Sciatic nerve (tissue), 2 donors: Measurements from ENCODE around the gene APOL2. TPM values are rescaled to one million over a fixed set of nuclear protein-coding genes. Genes with fewer than 3 reads are reported as not detected.
"Not testable (repeated sequence)": the region's sequence is repeated elsewhere in the genome, so short reads cannot be mapped to it uniquely, and the experiment has no call there.

Experiments used
- ATAC-seq: fragments of 200-7000 bp; cut with Tn5 transposase; one replicate; pipeline ENCODE4 v1.9.1; 2020; ENCODE audit warnings: mild to moderate bottlenecking, moderate library complexity
- DNase-seq: peaks from one replicate; pipeline ENCODE4 v3.0.0-alpha.2; 2020; ENCODE audit warnings: low spot score
- intact Hi-C: fragments of 100-400 bp; cut with DNase I; formaldehyde crosslinking; loops from one replicate; pipeline ENCODE4 v1.14.2; 2022
- total RNA-seq: library from RNA; stranded (reverse); fragmentation: NEBNext Ultra II Directional; extraction: Animal tissue kit (Norgen Biotek cat#: 25700); gene quantifications from one replicate; pipeline ENCODE4 v1.2.1, GENCODE V29; 2021
- donor health status: DM: no; HTN: no; CAD: no.
- donor health status: DM: no; HTN: no; CAD: no.

The APOL2 gene
- total RNA-seq, 1 donor from 2014 or later = 65.8 TPM

DNA sequence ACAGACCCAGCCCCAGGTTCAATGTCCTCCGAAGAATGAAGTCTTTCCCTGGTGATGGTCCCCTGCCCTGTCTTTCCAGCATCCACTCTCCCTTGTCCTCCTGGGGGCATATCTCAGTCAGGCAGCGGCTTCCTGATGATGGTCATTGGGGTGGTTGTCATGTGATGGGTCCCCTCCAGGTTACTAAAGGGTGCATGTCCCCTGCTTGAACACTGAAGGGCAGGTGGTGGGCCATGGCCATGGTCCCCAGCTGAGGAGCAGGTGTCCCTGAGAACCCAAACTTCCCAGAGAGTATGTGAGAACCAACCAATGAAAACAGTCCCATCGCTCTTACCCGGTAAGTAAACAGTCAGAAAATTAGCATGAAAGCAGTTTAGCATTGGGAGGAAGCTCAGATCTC, 27.7 kb upstream of the APOL2 start:
- no peak for DNase-seq
- intact Hi-C loops = no loop called here
- ATAC-seq = no peak

DNA sequence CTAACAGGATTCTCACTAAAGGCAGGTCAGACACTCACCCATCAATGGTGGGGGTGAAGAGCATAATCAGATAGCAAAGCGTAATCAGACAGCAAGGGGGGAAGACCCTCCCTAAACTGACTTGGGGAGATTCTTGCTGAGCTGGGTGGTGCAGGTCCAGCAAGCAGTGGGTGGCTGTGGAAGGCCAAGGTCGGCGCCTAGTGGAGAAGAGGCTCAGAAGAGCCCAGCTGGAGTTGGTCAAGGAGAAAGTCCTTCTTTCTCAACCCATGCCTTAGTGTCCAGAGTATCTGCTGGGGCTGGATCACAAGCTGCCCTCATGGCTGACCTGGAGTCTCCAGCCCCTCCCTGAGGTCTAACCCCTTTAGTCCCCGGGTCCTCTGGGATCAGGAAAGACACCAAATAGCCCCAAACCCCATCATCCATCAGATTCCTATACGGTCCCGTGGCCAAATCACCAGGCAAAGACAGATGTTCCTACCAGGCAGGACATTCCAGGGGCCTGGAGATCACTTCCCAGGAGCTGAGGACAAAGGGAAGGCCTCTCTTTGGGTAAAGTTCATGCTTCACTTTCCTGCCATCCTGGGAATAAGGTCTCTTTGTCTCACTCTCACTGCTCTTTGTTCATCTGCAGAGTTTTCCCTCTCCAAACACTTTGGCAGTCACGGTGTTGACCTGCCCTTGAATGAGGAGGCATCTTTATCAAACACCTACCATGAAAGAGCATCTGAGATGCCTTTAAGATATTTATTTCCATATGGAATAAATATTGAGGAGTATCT, 24.7 kb upstream of the APOL2 start:
- peak; percentile 29 for ATAC-seq
- DNase-seq, intact Hi-C loops: not testable (repeated sequence)

DNA sequence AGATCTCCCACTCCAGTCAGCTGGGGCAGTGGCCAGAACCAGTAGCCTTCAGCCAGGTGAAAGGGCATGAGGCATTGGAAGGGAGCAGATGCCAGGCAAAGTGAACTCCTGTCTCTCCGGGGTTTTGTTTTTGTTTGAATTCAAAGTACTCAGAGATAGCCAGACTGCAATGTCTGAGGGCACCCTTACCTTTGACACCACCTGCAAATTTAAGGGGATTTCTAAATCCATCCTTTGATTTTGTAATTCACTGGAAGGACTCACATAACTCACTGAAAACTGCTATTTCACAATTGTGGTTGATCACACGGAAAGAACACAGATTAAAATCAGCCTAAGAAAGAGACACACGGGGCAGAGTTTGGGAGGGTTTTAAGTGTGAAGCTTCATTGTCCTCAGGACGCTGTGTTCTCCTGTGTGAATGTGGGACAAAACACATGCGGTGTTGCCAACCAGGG, 23.9 kb upstream of the APOL2 start:
- ATAC-seq = peak; percentile 72
- DNase-seq, intact Hi-C loops: not testable (repeated sequence)

DNA sequence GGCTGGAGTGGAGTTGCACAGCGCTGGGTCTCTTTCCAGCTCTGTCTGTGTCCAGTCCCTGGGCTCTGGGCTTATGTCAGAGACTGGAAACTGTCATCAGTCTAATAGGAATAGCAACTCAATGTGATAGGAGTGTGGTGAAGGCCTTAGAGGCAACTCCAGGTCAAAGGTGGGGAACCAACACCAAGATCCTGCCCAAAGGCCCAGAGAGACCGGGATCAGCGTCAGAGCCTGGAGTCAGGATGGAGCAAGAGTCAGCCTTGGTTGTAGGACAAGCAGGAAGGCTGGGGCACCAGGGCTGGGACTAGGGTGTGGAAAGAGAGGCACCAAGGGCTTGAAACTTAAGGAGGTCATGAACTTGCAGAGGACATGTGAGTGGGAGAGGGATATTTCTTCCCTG, 23.0 kb upstream of the APOL2 start:
- DNase-seq, ATAC-seq, intact Hi-C loops: not testable (repeated sequence)

DNA sequence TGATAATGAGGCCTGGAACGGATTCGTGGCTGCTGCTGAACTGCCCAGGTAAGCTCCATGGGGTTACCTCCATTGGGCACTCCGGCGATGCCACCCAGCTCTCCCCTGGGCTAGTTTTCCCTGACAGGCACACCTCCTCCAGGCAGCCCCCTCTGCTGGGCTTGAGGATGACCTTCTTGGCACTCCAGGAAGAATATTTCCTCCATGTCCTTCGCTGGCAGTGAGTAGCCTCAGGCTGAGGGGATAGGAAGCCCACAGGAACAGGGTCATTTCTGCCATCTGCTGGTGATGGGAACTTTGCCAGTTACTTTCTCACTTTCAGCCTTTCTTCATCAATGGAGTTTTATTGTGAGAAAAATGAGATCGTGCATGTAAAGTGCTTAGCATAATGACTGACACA, 22.3 kb upstream of the APOL2 start:
- ATAC-seq, intact Hi-C loops, DNase-seq: not testable (repeated sequence)

DNA sequence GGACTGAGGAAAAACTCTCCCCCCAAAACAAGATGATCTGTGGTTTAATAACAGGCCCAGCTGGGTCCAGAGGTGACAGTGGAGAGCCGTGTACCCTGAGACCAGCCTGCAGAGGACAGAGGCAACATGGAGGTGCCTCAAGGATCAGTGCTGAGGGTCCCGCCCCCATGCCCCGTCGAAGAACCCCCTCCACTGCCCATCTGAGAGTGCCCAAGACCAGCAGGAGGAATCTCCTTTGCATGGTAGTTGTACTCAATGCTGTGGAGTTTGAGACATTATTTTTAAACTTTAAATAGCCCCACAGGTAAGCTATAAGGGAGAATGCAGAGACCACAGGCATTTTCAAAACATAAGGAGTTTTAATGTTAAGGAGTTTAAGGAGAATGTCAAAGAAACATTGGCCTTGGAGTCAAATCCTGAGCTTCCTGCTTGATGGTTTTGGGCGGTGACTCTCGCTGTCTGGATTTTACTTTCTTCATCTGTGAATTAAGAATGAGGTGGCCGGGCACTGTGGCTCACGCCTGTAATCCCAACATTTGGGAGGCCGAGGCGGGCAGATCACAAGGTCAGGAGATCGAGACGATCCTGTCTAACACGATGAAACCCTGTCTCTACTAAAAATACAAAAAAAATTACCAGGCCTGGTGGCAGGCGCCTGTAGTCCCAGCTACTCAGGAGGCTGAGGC, 20.4 kb upstream of the APOL2 start:
- DNase-seq = no peak
- ATAC-seq = no peak
- intact Hi-C loops = no loop called here

DNA sequence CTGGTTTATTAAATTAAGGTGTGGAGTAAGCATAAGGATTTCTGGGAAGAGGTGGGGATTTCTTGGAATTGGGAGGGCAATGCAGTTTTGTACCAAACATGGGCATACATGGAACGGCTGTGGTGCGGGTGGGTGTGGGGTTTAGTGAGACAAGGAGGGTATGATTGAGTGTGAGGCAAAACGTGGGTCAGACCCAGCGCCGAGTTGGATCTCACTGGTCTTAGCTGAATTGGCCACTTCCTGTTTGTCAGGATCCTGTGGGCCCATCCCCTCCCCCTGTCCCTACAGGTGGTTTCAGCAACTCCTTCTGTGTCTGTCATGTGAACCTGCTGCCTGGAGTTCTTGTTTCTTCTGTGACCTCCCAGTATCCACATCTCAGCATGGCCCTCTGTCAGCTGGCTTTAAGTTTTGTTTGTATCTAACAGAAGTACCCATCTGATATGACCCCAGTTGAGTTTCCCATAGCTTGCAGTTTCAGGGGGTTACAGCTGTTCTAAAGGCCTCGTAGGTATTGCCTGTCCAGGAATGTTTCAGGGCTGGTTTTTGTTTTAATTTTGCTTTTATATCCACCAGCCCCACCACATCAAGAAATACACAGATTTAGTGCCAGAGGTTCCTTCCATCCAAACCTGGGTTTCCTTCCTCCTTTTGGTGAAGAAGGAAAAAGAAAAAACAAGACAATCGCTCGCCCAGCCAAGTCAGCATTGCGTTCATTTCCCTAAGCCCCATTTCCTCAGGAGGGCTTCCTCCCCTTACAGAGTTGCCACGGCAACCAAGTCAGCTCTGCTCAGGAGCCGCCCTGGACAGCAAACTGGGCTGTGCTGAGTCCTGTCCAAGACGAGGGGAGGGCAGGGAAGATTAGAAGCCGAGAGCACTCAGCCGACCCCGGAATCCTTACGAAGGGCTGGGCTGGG, 19.6 kb upstream of the APOL2 start:
- DNase-seq (no peak), ATAC-seq (peak; percentile 62)
- intact Hi-C loops = no loop called here

DNA sequence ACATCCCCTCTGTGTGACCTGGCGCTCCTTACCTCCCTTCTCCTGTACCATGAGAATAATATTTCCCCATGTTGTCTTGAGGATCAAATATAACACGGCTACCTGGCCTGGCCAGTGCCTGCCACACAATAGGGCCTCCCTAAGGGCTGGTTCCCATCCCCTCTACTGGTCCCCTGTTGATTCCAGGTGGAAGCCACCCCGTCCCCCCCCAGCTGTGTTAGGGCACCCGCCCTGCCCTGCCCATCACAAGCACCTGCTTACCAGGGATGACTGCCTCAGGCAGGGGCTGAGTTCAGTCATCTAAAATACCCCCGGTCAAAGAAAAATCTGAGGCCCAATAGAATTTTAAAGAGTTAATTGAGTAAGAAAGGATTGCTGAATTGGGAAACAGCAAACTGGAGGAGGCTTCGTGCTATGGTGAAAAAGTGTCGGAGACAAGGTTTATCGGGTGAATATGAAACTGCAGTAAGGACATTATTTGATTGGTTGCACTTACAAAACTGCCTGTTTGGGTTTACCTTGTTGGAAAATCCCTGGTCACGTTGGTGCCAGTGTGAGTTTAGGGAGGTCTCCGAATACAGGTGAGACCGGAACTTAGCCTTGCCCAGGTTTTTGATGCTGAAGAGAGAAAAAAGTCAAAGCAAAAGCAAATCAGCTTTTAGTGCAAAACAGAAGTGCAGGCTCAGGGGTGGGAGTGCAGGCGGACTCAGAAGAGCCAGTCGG, 18.8 kb upstream of the APOL2 start:
- intact Hi-C loops = no loop called here
- DNase-seq (no peak), ATAC-seq (no peak)

DNA sequence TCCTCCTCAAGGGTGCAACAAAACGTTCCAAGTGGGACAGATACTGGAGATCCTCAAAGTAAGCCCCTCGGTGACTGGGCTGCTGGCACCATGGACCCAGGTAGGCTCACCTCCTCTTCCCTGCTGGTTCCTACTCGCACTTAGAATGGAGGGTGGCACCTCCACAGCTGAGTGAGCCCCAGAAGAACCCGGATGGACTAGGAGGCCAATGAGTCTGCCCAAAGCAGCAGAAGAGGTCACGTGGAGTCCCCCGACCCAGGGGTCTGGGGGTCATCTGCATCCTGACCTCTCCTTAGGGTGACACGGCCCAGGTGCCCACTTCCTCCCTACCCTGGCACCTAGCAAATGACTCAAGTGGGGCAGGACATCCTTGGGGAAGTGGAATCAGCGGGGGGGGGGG, 18.0 kb upstream of the APOL2 start:
- DNase-seq (no peak), ATAC-seq (no peak)
- intact Hi-C loops = no loop called here

DNA sequence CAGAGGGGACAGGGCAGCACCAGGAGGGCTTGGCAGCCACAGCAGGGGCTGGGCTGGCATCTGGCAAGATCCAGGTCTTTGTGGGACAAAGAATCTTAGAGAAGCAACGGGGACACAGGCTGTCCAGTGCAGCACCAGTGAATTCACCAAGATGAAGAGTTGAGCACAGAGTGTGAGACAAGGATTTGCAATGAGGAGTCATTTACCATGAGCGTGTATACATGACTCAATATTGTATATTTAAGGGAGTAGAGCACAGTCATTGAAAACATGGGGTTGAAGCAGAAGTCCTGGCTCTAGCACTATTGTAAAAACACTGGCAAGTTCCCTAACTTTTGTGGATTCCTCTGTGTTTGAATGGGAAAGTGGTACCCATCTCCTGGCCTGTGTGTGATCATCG, 17.2 kb upstream of the APOL2 start:
- intact Hi-C loops = no loop called here
- ATAC-seq (no peak), DNase-seq (no peak)

DNA sequence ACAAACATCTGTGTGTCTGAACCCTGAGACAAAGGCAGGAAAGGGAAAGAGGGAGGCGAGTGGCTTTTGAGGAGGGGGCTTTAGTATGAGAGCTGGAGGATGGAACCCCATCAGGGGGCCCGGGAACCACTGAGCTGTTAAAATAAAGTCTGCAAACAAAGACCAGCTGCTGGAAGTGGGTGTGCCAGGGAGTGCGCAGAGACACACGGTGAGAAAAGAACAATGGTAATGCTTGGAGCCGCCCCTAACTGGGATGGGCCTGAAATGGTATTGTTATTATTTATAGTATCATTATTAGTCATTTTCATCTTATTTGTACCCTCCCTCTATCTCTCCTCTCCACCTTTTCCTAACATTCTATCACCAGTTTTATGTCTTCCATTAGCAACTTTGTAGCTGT, 16.2 kb upstream of the APOL2 start:
- ATAC-seq, DNase-seq, intact Hi-C loops: not testable (repeated sequence)

DNA sequence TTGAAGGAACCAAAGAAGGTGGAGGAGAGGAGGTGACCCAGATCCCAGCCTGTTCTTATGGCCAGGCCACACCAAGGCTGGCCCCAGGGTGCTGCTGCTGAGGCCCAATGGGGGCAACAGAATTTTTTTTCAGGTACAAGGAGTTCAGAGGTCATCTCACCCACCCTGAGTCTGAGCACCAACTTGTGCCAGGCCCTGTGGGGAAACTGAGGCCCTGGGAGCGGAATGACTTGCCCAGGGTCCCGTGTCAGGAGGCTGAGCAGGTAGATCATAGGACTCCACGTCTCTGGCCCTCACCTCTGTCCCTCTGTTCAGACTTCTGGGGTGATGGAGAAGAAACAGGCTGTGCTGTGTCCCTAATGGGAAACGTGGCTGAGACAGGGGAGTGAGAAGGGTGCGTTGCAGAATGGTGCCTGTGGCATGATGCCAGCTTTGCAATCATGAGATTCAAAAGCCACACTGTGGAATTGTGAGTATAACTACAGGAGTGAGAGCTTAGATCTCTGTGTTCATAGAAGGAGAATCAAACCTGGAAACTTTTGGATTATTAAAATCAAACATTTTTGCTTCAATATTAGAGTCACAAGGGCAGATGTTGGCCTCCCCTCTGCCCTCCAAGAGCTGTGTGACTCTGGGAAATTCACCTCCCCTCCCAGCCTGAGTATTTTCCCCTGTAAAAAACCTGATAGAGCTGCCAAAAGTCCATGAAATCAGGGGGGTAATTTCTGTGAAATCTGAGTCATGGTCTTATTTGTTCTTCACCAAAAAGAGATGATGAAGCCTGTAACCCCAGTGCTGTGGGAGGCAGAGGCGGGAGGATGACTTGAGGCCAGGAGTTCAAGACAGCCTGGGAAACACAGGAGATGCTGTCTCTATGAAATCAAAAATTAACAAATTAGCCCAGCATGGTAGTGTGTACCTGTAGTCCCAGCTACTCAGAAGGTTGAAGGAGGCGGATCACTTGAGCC, 14.5 kb upstream of the APOL2 start:
- intact Hi-C loops = no loop called here
- peak; percentile 76 for DNase-seq
- peak; percentile 55 for ATAC-seq

DNA sequence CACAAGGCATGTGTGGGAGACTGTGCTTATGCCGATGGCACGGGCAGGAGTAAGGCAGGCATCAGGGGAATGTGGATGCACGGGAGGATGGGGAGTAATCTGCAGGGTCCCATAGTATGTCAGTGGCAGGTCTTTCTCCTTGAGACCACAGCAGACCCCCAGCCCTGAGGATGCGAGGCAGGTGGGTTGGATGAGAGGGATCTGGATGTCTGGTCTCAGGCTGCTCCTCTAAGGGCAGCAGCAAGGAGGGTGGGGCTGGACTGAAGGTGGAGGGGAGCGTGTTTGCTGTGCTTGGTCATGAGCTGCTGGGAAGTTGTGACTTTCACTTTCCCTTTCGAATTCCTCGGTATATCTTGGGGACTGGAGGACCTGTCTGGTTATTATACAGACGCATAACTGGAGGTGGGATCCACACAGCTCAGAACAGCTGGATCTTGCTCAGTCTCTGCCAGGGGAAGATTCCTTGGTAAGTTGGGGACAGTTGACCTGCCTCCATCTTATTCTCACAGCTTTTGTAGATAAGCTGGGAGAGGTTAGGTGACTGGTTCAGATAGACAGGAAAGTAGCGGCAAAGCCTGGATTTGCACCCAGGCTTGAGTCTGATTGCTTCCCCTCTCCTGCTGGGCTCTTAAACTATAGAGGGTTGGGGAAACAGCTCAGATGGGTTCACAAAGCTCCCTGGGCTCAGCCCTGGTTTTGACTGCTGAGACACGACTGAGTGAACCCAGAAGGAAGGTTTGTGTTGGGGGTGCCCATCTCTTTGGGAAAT, 13.6 kb upstream of the APOL2 start, which contains the start of gene APOL1:
TSS of gene APOL1 (plus strand) at position 380 of the 769 bp plus-strand sequence. CDS start 1,823 bp downstream, outside the sequence.
- intact Hi-C loops = no loop called here
- DNase-seq = no peak

DNA sequence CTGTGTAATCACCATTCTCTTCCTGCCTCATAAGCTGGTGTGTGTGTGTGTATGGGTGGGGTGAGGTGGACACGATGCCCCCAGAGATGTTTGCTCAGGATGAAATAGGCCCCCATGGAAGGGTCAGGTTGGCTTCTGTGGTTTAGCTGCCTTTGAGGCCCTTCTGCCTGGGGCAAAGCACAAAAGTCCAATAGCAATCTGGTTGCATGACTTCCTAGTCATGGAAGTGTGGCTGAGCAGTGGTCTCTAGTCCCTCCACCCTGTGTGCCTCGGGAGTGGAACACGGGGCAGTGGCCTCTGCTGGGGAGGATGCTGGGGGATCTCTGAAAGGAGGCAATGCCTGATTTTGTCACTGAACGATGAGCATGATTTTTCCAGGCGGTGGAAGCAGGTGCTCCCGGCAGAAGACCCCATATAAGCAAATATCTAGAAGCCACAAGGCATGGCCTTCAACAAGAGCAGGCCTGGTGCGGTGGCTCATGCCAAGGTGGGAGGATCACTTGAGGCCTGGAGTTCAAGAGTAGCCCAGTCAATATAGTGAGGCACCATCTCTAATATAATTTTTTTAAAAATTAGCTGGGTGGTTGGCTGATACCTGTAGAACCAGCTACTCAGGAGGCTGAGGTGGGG, 12.8 kb upstream of the APOL2 start:
- ATAC-seq, DNase-seq, intact Hi-C loops: not testable (repeated sequence)

More for the DNA sequence above, 13.6 kb upstream of the APOL2 start, which contains the start of gene APOL1:
- ATAC-seq = peak; percentile 71

DNA sequence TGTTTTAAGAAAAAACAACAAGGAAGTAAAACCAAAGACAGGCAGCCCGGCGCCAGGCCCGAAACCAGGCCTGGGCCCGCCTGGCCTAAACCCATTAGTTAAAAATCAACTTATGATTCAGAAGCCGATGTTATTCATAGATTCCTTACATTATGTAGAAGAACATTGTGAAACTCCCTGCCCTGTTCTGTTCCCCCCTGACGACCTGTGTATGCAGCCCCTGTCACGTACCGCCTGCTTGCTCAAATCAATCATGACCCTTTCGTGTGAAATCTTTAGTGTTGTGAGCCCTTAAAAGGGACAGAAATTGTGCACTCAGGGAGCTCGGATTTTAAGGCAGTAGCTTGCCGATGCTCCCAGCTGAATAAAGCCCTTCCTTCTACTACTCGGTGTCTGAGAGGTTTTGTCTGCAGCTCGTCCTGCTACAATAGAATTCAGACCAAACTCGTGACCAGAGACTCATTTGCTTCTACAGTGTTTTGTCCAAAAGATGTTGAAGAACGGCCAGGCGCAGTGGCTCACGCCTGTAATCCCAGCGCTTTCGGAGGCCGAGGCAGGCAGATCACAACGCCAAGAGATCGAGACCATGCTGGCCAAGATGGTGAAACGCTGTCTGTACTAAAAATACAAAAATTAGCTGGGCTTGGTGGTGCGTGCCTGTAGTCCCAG, 11.1 kb upstream of the APOL2 start:
- ATAC-seq, DNase-seq, intact Hi-C loops: not testable (repeated sequence)

DNA sequence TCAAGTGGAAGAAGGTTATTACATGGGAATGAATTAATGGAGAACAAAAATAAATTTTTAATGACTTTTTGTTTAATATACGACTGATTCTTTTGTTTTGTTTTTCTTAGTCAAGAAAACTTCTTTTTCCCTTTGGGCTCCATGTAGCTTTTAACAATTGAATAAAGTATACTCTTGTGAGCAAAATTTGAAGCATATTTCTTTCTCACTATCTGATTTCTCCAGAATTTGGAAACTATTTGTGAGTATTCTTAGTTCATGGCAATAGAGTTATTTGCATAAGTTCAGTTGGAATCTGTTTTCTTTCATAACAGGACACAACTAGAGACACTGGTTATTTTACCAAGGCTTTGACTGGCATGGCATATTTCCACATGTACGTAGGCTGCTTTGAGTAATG, 9.8 kb upstream of the APOL2 start:
- ATAC-seq (no peak), DNase-seq (no peak)
- intact Hi-C loops = no loop called here
